GM23248 (cell line): ENCODE results near the gene FBLN2. TPM values are rescaled to one million over a fixed set of nuclear protein-coding genes. Genes with fewer than 3 reads are reported as not detected.

Source experiments
- DNase-seq: peaks from one replicate; pipeline ENCODE4 v3.0.0-alpha.2; 2015
- H2AFZ ChIP-seq: fragments of 200-600 bp; sonication (generic); 2 replicates; pipeline ENCODE4 v1.6.1; 2016; ENCODE audit warnings: antibody characterized with exemption
- H3F3A ChIP-seq: fragments of 200-600 bp; sonication (generic); 2 replicates; pipeline ENCODE4 v1.6.1; 2016; ENCODE audit warnings: mild to moderate bottlenecking, antibody characterized with exemption, mixed run types; ENCODE audit not compliant: insufficient read depth
- H3K27ac ChIP-seq: fragments of 200-600 bp; sonication (generic); 2 replicates; pipeline ENCODE4 v1.5.1; 2016; ENCODE audit warnings: mild to moderate bottlenecking
- H3K27me3 ChIP-seq: fragments of 200-600 bp; sonication (generic); replicated peaks from 2 replicates; pipeline ENCODE4 v1.6.1; 2016; ENCODE audit warnings: mild to moderate bottlenecking; ENCODE audit not compliant: insufficient read depth
- H3K36me3 ChIP-seq: fragments of 200-600 bp; sonication (generic); 2 replicates; pipeline ENCODE4 v1.6.1; 2016; ENCODE audit warnings: low read depth, mild to moderate bottlenecking
- H3K4me1 ChIP-seq: fragments of 200-600 bp; sonication (generic); 2 replicates; pipeline ENCODE4 v1.6.1; 2016; ENCODE audit warnings: mild to moderate bottlenecking; ENCODE audit not compliant: insufficient read depth
- H3K4me2 ChIP-seq: fragments of 200-600 bp; sonication (generic); one replicate; pipeline ENCODE4 v1.6.1; 2016; ENCODE audit warnings: mild to moderate bottlenecking; ENCODE audit not compliant: unreplicated experiment
- H3K4me3 ChIP-seq: fragments of 200-600 bp; sonication (generic); 2 replicates; pipeline ENCODE4 v1.5.1; 2016; ENCODE audit warnings: mild to moderate bottlenecking
- H3K79me2 ChIP-seq: fragments of 200-600 bp; sonication (generic); 2 replicates; pipeline ENCODE4 v1.6.1; 2016; ENCODE audit warnings: mild to moderate bottlenecking; ENCODE audit not compliant: insufficient read depth
- H3K9ac ChIP-seq: fragments of 200-600 bp; sonication (generic); 2 replicates; pipeline ENCODE4 v1.6.1; 2016; ENCODE audit warnings: mild to moderate bottlenecking
- H3K9me2 ChIP-seq: fragments of 200-600 bp; sonication (generic); 2 replicates; pipeline ENCODE4 v1.6.1; 2016; ENCODE audit warnings: mixed run types, mild to moderate bottlenecking, moderate library complexity; ENCODE audit not compliant: insufficient read depth
- H3K9me3 ChIP-seq: fragments of 200-600 bp; sonication (generic); one replicate; pipeline ENCODE4 v1.6.1; 2017; ENCODE audit warnings: low read depth
- H4K20me1 ChIP-seq: fragments of 200-600 bp; sonication (generic); 2 replicates; pipeline ENCODE4 v1.6.0; 2016; ENCODE audit not compliant: insufficient read depth
- EZH2 ChIP-seq: fragments of 200-600 bp; sonication (generic); IDR thresholded peaks from 2 replicates; pipeline ENCODE4 v1.6.1; 2018; ENCODE audit warnings: antibody characterized with exemption, mild to moderate bottlenecking; ENCODE audit not compliant: insufficient read depth, poor library complexity, severe bottlenecking
- EZH2phosphoT487 ChIP-seq: fragments of 200-600 bp; sonication (generic); IDR thresholded peaks from 2 replicates; pipeline ENCODE4 v1.6.1; 2018; ENCODE audit warnings: antibody characterized with exemption, moderate library complexity, mild to moderate bottlenecking, low read depth; ENCODE audit not compliant: insufficient read depth
- WGBS, 2 experiments: methylation state at CpG; one replicate each; pipeline ENCODE4 v1.1.6; 2015 to 2017; ENCODE audit warnings: low lambda C conversion rate in 2 of 2, low coverage in 1 of 2; ENCODE audit errors: missing lambda C conversion rate in 2 of 2; 5-methylcytosine and 5-hydroxymethylcytosine counted together
- in situ Hi-C: fragments of 300-500 bp; cut with MboI; formaldehyde crosslinking; loops from 2 replicates; pipeline ENCODE4 v1.15.0; 2020
- polyA plus RNA-seq: library from polyadenylated mRNA; unstranded; fragments of >200 nt; fragmentation: Nextera tagmentation; extraction: Ambion mirVana; gene quantifications from 2 replicates; pipeline ENCODE4 v1.2.1, GENCODE V29; 2016
- total RNA-seq: library from RNA; depleted of rRNA; stranded (reverse); fragments of >200 nt; shearing (Covaris generic); gene quantifications from 2 replicates; pipeline ENCODE4 v1.2.3, GENCODE V29; 2014

FBLN2 gene
- total and polyA plus RNA-seq, 2 experiments from 2014 or later: 447 to 636 TPM

GRCh38 chr3:13528217-13528867 lies 20.6 kb upstream of the FBLN2 start:
- in situ Hi-C loops: no loop called here
- H3K27me3 ChIP-seq: no peaks in the 10 kb centered on the region
- WGBS, 2 experiments: 72 to 80% methylated on average over 8 to 11 of the region's 11 CpGs

DNA sequence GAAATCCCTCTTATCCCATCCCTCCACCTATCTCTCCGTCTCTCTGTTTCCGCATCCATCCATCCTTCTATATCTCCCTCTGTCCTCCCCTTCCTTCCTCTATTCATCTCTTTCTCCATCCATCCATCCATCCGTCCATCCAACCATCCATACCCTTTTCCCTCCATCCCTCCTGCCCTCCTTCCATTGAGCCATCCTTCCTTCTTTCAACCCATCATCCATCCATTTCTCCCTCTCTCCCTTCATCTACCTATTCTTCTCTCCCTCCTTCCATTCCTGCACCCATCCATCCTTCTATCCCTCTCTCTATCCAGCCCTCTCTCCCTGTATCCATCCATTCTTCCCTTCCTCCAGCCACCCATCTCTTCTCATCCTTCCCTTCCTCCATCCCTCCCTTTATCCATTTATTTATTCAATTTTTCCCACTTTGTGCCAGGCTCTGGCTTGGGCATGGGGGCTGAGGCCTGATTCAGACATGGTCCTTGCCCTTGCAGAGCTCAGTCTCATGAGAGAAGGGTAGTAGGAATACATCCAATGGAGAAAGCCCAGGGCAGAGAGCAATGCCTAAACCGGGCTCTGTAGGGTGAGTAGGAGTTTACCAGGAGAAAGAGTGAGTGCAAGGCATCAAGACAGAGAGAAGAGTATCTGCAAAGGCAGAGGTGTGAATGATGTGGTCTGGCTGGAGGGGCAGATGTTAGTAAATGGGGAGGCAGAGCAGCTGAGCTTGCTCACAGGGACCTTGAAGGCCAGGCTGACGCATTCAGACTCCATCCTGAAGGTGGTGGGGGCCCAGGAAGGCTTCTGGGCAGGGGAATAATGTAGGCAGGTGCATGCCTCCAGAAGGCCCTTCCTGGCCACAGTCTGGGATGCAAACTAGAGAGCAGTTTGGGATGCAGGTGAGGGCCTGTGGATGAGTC lies 19.5 kb upstream of the FBLN2 start:
- H3K4me2 ChIP-seq: no peak overlapping the region
- no peak for DNase-seq

More at GRCh38 chr3:13528217-13528867, 20.6 kb upstream of the FBLN2 start:
- H4K20me1 ChIP-seq: no peaks in the 10 kb centered on the region
- H3K4me1 ChIP-seq: peaks cover 27% of the 10 kb centered on the region
- H3K4me2 ChIP-seq: no peak overlapping the region
- H3K4me3 ChIP-seq: no peak overlapping the region
- H3F3A ChIP-seq: peaks cover 20% of the 10 kb centered on the region
- H3K79me2 ChIP-seq: no peaks in the 10 kb centered on the region
- peak; percentile 46 for DNase-seq
- no peak overlapping the region for H3K27ac ChIP-seq
- H3K36me3 ChIP-seq: no peaks in the 10 kb centered on the region
- H3K9me3 ChIP-seq: no peaks in the 10 kb centered on the region
- TF ChIP-seq EZH2phosphoT487 (no peak), EZH2 (no peak)
- no peaks in the 10 kb centered on the region for H3K9me2 ChIP-seq
- no peak overlapping the region for H3K9ac ChIP-seq
- no peak overlapping the region for H2AFZ ChIP-seq

DNA sequence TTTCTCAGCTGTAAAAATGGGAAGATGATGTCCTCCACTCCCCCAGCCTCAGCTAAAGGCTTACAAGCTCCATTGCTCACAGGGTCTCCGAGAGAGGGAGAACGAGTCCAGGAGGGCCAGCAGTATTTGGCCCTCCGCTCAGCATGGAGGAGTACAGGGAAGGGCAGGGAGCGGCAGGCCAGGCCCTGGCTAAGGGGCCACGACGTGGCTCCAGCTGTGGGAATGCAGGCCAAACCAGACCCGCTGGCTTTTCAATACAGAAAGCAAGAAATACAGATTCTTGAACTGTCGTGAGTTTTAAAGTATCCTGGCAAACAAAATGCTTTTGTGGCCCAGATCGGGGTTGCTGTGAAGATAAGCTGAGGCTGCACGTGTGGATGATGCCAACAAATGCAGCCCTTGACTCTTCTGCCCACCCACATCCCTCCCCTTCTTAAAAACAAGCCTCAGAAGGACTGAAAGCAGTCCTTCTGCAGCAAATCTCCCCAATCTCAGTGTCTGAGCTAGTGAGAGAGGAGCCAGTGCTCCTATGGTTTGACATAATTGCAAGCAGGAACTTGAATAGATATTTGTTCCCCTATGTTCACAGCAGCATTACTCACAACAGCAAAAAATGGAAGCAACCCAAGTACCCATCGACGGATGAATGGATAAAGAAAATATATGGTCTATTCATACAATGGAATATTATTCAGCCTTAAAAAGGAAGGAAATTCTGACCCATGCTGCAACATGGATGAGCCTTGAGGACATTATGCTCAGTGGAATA lies 18.5 kb upstream of the FBLN2 start:
- Histone ChIP-seq H3K27me3 (no peaks in the 10 kb centered on the region), H3K4me2 (no peak overlapping the region), H3K79me2 (no peaks in the 10 kb centered on the region), H2AFZ (no peak overlapping the region), H3K9me3 (no peaks in the 10 kb centered on the region), H3K4me3 (no peak overlapping the region), H3K36me3 (no peaks in the 10 kb centered on the region), H3F3A (0 out of 2 replicates have a peak, but pooled peaks cover 7% of the 10 kb centered on the region), H3K27ac (no peak overlapping the region), H4K20me1 (no peaks in the 10 kb centered on the region), H3K9ac (no peak overlapping the region), H3K9me2 (no peaks in the 10 kb centered on the region), H3K4me1 (peaks cover 25% of the 10 kb centered on the region)
- WGBS, 2 experiments: 45 to 46% methylated on average over 12 of the region's 12 CpGs
- in situ Hi-C loops: no loop called here
- DNase-seq: no peak
- no peak for TF ChIP-seq EZH2
- no peak for TF ChIP-seq EZH2phosphoT487

More for the DNA sequence above, 19.5 kb upstream of the FBLN2 start:
- Histone ChIP-seq H3K9ac (no peak overlapping the region), H3K27ac (no peak overlapping the region), H3K9me3 (no peaks in the 10 kb centered on the region), H3K9me2 (no peaks in the 10 kb centered on the region), H3K79me2 (no peaks in the 10 kb centered on the region), H3K4me1 (peaks cover 35% of the 10 kb centered on the region), H4K20me1 (no peaks in the 10 kb centered on the region), H3K27me3 (no peaks in the 10 kb centered on the region), H3K36me3 (no peaks in the 10 kb centered on the region), H3F3A (peaks cover 15% of the 10 kb centered on the region), H2AFZ (no peak overlapping the region), H3K4me3 (no peak overlapping the region)
- 78 to 80% methylated on average over 5 of the region's 5 CpGs for WGBS, 2 experiments
- in situ Hi-C loops: no loop called here
- TF ChIP-seq EZH2 (no peak), EZH2phosphoT487 (no peak)

GRCh38 chr3:13532085-13532484 lies 16.8 kb upstream of the FBLN2 start:
- no peaks in the 10 kb centered on the region for H3K79me2 ChIP-seq
- no peaks in the 10 kb centered on the region for H3K27me3 ChIP-seq
- 0 out of 2 replicates have a peak overlapping the region, but pooled peaks have one; percentile 26 for H2AFZ ChIP-seq
- no peaks in the 10 kb centered on the region for H3K36me3 ChIP-seq
- no peaks in the 10 kb centered on the region for H4K20me1 ChIP-seq
- H3K9ac ChIP-seq: no peak overlapping the region
- no peaks in the 10 kb centered on the region for H3K9me3 ChIP-seq
- H3K27ac ChIP-seq: no peak overlapping the region
- in situ Hi-C loops: no loop called here
- WGBS, 2 experiments: 36 to 50% methylated on average over 6 to 9 of the region's 9 CpGs
- DNase-seq: peak; percentile 46
- no peak overlapping the region for H3K4me2 ChIP-seq
- H3K4me1 ChIP-seq: peaks cover 27% of the 10 kb centered on the region
- H3K9me2 ChIP-seq: no peaks in the 10 kb centered on the region
- TF ChIP-seq EZH2phosphoT487 (no peak), EZH2 (no peak)
- H3K4me3 ChIP-seq: no peak overlapping the region
- H3F3A ChIP-seq: peaks cover under 1% of the 10 kb centered on the region
